ENCODE results near the gene CKAP2. TPM values are rescaled to one million over a fixed set of nuclear protein-coding genes. Genes with fewer than 3 reads are reported as not detected.

CKAP2 gene
- total RNA-seq, 1 donor = 15.9 TPM

DNA sequence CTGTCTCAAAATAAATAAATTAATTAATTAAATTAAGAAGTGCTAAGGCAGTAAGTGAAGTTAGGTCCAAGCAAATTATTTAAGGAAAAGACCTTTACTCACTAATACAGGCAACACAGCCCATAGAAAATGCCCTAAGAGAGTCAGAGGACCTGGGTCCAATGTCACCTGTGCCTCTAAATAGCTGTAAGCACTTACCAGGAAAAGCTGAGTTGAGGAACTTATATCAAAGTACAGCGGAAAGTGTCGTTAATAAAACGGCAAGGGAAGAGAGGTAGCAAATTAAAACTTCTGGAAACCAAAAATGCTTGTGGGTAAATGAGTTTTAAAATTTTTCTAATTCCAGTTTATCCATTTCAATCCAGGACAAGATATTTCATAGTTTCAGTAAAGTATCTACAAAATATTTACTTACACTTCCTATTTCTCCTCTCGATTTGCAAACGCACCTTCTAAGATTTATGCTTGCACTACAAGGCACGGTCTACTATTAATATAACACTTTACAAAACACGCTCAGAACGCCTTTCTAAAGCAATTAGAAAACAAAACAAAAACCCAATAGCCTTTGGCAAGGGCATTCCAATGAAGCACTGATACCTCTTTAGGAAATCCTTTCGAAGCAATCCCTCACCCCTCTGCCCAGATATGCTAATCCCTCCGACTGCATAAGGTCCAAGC lies 5.8 kb upstream of the CKAP2 start:
- TF ChIP-seq, protein P1, sequence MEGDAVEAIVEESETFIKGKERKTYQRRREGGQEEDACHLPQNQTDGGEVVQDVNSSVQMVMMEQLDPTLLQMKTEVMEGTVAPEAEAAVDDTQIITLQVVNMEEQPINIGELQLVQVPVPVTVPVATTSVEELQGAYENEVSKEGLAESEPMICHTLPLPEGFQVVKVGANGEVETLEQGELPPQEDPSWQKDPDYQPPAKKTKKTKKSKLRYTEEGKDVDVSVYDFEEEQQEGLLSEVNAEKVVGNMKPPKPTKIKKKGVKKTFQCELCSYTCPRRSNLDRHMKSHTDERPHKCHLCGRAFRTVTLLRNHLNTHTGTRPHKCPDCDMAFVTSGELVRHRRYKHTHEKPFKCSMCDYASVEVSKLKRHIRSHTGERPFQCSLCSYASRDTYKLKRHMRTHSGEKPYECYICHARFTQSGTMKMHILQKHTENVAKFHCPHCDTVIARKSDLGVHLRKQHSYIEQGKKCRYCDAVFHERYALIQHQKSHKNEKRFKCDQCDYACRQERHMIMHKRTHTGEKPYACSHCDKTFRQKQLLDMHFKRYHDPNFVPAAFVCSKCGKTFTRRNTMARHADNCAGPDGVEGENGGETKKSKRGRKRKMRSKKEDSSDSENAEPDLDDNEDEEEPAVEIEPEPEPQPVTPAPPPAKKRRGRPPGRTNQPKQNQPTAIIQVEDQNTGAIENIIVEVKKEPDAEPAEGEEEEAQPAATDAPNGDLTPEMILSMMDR (IDR thresholded peaks at IDR 0.05; ENCODE audit: extremely low read depth, low read depth, low read length) = no peak
- Histone ChIP-seq H3K27me3 (ENCODE audit: insufficient read depth, low read length) (no peaks in the 10 kb centered on the region), H3K9me3 (ENCODE audit: low read depth, low read length) (no peaks in the 10 kb centered on the region), H3K4me3 (ENCODE audit: insufficient read depth, low read length) (peak overlapping the region; percentile 82), H3K36me3 (ENCODE audit: insufficient read depth, low read length) (peaks cover 5% of the 10 kb centered on the region), H3K4me1 (ENCODE audit: insufficient read depth, low read length) (peaks cover 26% of the 10 kb centered on the region), H4K20me1 (ENCODE audit: insufficient read depth, low read length) (peaks cover 13% of the 10 kb centered on the region), H3K4me2 (ENCODE audit: insufficient read depth, low read length) (peak overlapping the region; percentile 92), H3K79me2 (ENCODE audit: insufficient read depth, low read length) (peaks cover 52% of the 10 kb centered on the region), H3K27ac (ENCODE audit: low read depth, low read length) (peak overlapping the region; percentile 77), H2AFZ (ENCODE audit: low read length) (peak overlapping the region; percentile 78)
- peak; percentile 58 for DNase-seq (ENCODE audit: insufficient read length, low spot score, missing footprints)

DNA sequence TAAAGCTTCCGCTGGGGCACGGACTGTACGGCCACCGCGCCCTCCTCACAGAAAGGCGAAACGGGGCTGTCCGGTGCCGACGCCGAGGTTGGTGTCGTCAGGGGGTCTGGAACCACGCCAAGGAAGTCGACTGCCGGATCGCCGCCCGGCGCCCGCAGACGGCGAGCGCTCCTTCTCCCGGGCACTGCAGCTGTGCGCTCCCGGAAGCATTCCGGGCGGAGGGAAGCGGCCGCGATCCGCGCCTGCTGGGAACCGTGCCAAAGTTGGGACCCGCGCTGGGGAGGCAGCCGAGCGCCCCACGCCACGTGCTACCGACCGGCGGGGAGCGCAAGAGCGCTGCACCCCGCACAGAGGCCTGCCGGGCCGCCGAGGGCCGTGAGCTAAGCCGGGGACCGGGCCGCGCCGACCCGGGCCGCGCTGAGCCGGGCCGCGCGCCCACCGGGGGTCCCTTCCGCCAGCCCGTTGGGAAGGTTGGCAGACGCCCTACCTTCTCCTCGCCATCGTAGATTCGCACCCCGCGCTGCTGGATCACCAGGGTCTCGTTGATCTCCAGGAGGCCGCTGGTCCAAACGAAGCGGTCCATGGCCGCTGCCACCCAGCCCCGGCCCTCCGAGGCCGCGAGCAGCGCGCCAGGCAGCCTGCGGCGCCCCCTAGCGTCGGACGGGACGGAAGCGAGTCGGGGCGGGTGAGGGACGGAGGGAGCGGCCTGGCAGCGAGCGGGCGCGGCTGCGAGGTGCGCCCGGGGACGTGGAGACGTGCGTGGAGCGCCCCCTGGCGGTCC lies 5.1 kb upstream of the CKAP2 start, which contains the start of gene VPS36:
Gene VPS36 (minus strand): TSS at position 623 of the 781 bp plus-strand sequence. CDS start 40 bp downstream, at position 583.
- peaks cover 9% of the 10 kb centered on the region for H4K20me1 ChIP-seq (ENCODE audit: insufficient read depth, low read length)
- peak; percentile 98 for DNase-seq (ENCODE audit: insufficient read length, low spot score, missing footprints)
- H3K36me3 ChIP-seq (ENCODE audit: insufficient read depth, low read length) = peaks cover under 1% of the 10 kb centered on the region
- TF ChIP-seq, protein P1 (IDR thresholded peaks at IDR 0.05; ENCODE audit: extremely low read depth, low read depth, low read length) = peak; percentile 97
- no peaks in the 10 kb centered on the region for H3K9me3 ChIP-seq (ENCODE audit: low read depth, low read length)
- H3K4me2 ChIP-seq (ENCODE audit: insufficient read depth, low read length) = peak within 1 kb of the TSS; percentile 92
- H2AFZ ChIP-seq (ENCODE audit: low read length) = peak within 1 kb of the TSS; percentile 78
- H3K79me2 ChIP-seq (ENCODE audit: insufficient read depth, low read length) = peaks cover 44% of the 10 kb centered on the region
- H3K4me1 ChIP-seq (ENCODE audit: insufficient read depth, low read length) = peaks cover 26% of the 10 kb centered on the region
- H3K27me3 ChIP-seq (ENCODE audit: insufficient read depth, low read length) = no peaks in the 10 kb centered on the region
- H3K27ac ChIP-seq (ENCODE audit: low read depth, low read length) = peak within 1 kb of the TSS; percentile 77
- H3K4me3 ChIP-seq (ENCODE audit: insufficient read depth, low read length) = peak within 1 kb of the TSS; percentile 82

DNA sequence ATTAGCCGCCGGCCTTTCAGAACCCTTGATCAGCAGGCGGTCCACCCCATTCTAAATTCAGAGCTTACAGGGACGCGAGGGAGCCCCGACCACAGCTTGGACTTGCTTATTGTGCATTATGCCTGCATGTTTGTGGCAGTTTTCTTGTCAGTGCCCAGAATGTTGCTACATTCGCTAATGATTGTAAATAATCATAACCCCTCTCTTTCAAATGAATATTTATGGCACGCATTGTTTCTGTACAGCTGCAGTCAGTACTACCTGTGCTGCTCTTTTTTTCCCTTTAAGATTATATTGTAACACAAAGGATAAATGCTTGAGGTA lies 4.5 kb upstream of the CKAP2 start:
- Histone ChIP-seq H3K4me1 (ENCODE audit: insufficient read depth, low read length) (peaks cover 26% of the 10 kb centered on the region), H3K4me2 (ENCODE audit: insufficient read depth, low read length) (peak overlapping the region; percentile 86), H2AFZ (ENCODE audit: low read length) (peak overlapping the region; percentile 64), H3K9me3 (ENCODE audit: low read depth, low read length) (no peaks in the 10 kb centered on the region), H3K4me3 (ENCODE audit: insufficient read depth, low read length) (peak overlapping the region; percentile 82), H4K20me1 (ENCODE audit: insufficient read depth, low read length) (peaks cover 9% of the 10 kb centered on the region), H3K79me2 (ENCODE audit: insufficient read depth, low read length) (peaks cover 48% of the 10 kb centered on the region), H3K27ac (ENCODE audit: low read depth, low read length) (no peak overlapping the region), H3K27me3 (ENCODE audit: insufficient read depth, low read length) (no peaks in the 10 kb centered on the region), H3K36me3 (ENCODE audit: insufficient read depth, low read length) (no peaks in the 10 kb centered on the region)
- DNase-seq (ENCODE audit: insufficient read length, low spot score, missing footprints) = no peak
- TF ChIP-seq, protein P1 (IDR thresholded peaks at IDR 0.05; ENCODE audit: extremely low read depth, low read depth, low read length) = no peak

Measured in osteoblast (primary cell).